ENCODE results near the gene SMARCC1.

SMARCC1 gene

GRCh38 chr3:47692158-47692557 is 89.5 kb downstream of the SMARCC1 start:
- POLR2A ChIA-PET, result no interaction called here
- CTCF ChIA-PET, result no interaction called here
- TF ChIP-seq CTCF (IDR thresholded peaks at IDR 0.05; ENCODE audit: insufficient read depth, low read length, missing control alignments), result no peak
- no peak for DNase-seq (ENCODE audit: low read depth, low spot score)
- no peak overlapping the region for H3K4me3 ChIP-seq (ENCODE audit: low read depth, low read length)

- CTCF ChIA-PET, result interaction anchor here (1.2 kb wide), 1 partner anchor 9 kb away, joined by 3 read pairs; no protein-coding TSS in a partner anchor
These were observed 93.2 kb downstream of the SMARCC1 start for GRCh38 chr3:47688488-47688887.

GRCh38 chr3:47685037-47685436 is 96.7 kb downstream of the SMARCC1 start:
- POLR2A ChIA-PET, result no interaction called here
- no peak for TF ChIP-seq CTCF (IDR thresholded peaks at IDR 0.05; ENCODE audit: insufficient read depth, low read length, missing control alignments)
- DNase-seq (ENCODE audit: low read depth, low spot score), result no peak
- CTCF ChIA-PET, result no interaction called here
- no peak overlapping the region for H3K4me3 ChIP-seq (ENCODE audit: low read depth, low read length)

More at GRCh38 chr3:47688488-47688887, 93.2 kb downstream of the SMARCC1 start:
- POLR2A ChIA-PET, result no interaction called here
- TF ChIP-seq CTCF (IDR thresholded peaks at IDR 0.05; ENCODE audit: insufficient read depth, low read length, missing control alignments), result no peak
- H3K4me3 ChIP-seq (ENCODE audit: low read depth, low read length), result no peak overlapping the region
- no peak for DNase-seq (ENCODE audit: low read depth, low spot score)

- no peak for DNase-seq (ENCODE audit: low read depth, low spot score)
- H3K4me3 ChIP-seq (ENCODE audit: low read depth, low read length), result no peak overlapping the region
- ChIA-PET POLR2A (no interaction called here), CTCF (interaction anchor here (0.7 kb wide), 1 partner anchor 11 kb away, joined by 3 read pairs; no protein-coding TSS in a partner anchor)
- no peak for TF ChIP-seq CTCF (IDR thresholded peaks at IDR 0.05; ENCODE audit: insufficient read depth, low read length, missing control alignments)
These were observed 100.7 kb downstream of the SMARCC1 start for GRCh38 chr3:47681016-47681415.

- TF ChIP-seq CTCF (IDR thresholded peaks at IDR 0.05; ENCODE audit: insufficient read depth, low read length, missing control alignments), result no peak
- no peak overlapping the region for H3K4me3 ChIP-seq (ENCODE audit: low read depth, low read length)
- DNase-seq (ENCODE audit: low read depth, low spot score), result no peak
- ChIA-PET POLR2A (no interaction called here), CTCF (no interaction called here)
These were observed 103.0 kb downstream of the SMARCC1 start for GRCh38 chr3:47678446-47679338.

GRCh38 chr3:47669026-47669749 is 112.5 kb downstream of the SMARCC1 start:
- no peak for DNase-seq (ENCODE audit: low read depth, low spot score)
- TF ChIP-seq CTCF (IDR thresholded peaks at IDR 0.05; ENCODE audit: insufficient read depth, low read length, missing control alignments), result no peak
- no peak overlapping the region for H3K4me3 ChIP-seq (ENCODE audit: low read depth, low read length)
- POLR2A ChIA-PET, result no interaction called here
- CTCF ChIA-PET, result interaction anchor here (1.5 kb wide), 2 partner anchors 11 to 147 kb away, joined by 4 read pairs; no protein-coding TSS in a partner anchor

Data from AG04449 (cell line).